Heart left ventricle (tissue), 13 donors: ENCODE results near the gene ZNF135.
A peak's percentile ranks its signal among the peaks of the same experiment; 100 is the strongest.

Experiments
- CTCF ChIP-seq, 12 donors: fragments of 200-600 bp; sonication (generic) in 4 of 12; IDR thresholded peaks; one replicate each; pipeline versions ENCODE4 v1.5.0 to v1.8.0; 2018 to 2022; ENCODE audit warnings: antibody characterized with exemption in 12 of 12, mild to moderate bottlenecking in 5 of 12
- POLR2A ChIP-seq, 2 donors: fragments of 450-650 bp; IDR thresholded peaks; one replicate each; pipeline ENCODE4 v1.6.1; 2017; ENCODE audit warnings: antibody characterized with exemption in 2 of 2, mild to moderate bottlenecking in 2 of 2, moderate library complexity in 2 of 2
- donor health status: ischemic (EF 13 %, LVEDD 7.1; RV severe dilation, severe dysfunction).
- donor health status: DM: no; HTN: yes; CAD: no.
- donor health status: DM: no; HTN: no; CAD: no.
- donor health status: ischemic (EF 25% LVEDD 6.9; RV normal size, moderate dysfunction).
- donor health status: ischemic (EF 25% LVEDD 5.7; RV mildly dilated, moderate dysfunction).
- donor health status: ischemic (EF 35%, LVEDD 5.7; RV mildly dilated, moderate dysfunction).
- donor health status: nonischemic (EF 11% LVEDD 7.7; RV severe dilation, severe dysfunction).
- donor health status: DM: yes; HTN: yes; CAD: no.
- donor health status: PGD.
- donor health status: ischemic (EF 29% LVEDD 5.4; RV normal size, mild dysfunction).
- donor health status: nonischemic (EF 23%, LVEDD 6.1; RV moderate dilation, normal function).

GRCh38 chr19:58009666-58010301 is 49.3 kb upstream of the ZNF135 start:
- TF ChIP-seq CTCF (IDR thresholded peaks at IDR 0.05) (no peak), POLR2A (IDR thresholded peaks at IDR 0.05) (peak in 1 of 2 donors; percentile 48)
